ENCODE results near the gene HS3ST4. TPM values are rescaled to one million over a fixed set of nuclear protein-coding genes. Genes with fewer than 3 reads are reported as not detected.

Gene HS3ST4
- total RNA-seq, 2 donors from 2014 or later, result not detected

- Mint-ChIP-seq H3K36me3 (no peaks in the 10 kb centered on the region), H3K9me3 (no peaks in the 10 kb centered on the region), H3K27me3 (peaks cover 3 to 4% of the 10 kb centered on the region in 2 donors), H3K4me1 (ENCODE audit: low read depth in 2 of 2) (peaks cover 5 to 6% of the 10 kb centered on the region in 2 donors), H3K27ac (no peak overlapping the region), H3K4me3 (peak overlapping the region; percentile 2)
- ATAC-seq, result peak in 1 of 2 donors; percentile 79
- no peak for DNase-seq (ENCODE audit: low spot score)
Measured at GRCh38 chr16:25966172-25967097, 274.7 kb downstream of the HS3ST4 start.

GRCh38 chr16:25977121-25977520, 285.4 kb downstream of the HS3ST4 start:
- H3K27me3 Mint-ChIP-seq, result peaks cover 4 to 42% of the 10 kb centered on the region in 2 donors
- ATAC-seq (no peak), DNase-seq (ENCODE audit: low spot score) (no peak)
- H3K4me3 Mint-ChIP-seq, result no peak overlapping the region
- H3K36me3 Mint-ChIP-seq, result no peaks in the 10 kb centered on the region
- H3K4me1 Mint-ChIP-seq (ENCODE audit: low read depth in 2 of 2), result no peaks in the 10 kb centered on the region
- no peak overlapping the region for H3K27ac Mint-ChIP-seq
- H3K9me3 Mint-ChIP-seq, result peaks cover 3% of the 10 kb centered on the region

- peaks cover 4 to 34% of the 10 kb centered on the region in 2 donors for H3K27me3 Mint-ChIP-seq
- no peaks in the 10 kb centered on the region for H3K36me3 Mint-ChIP-seq
- H3K4me1 Mint-ChIP-seq (ENCODE audit: low read depth in 2 of 2), result no peaks in the 10 kb centered on the region
- ATAC-seq (no peak), DNase-seq (ENCODE audit: low spot score) (no peak)
- no peak overlapping the region for H3K4me3 Mint-ChIP-seq
- H3K27ac Mint-ChIP-seq, result no peak overlapping the region
- peaks cover 3% of the 10 kb centered on the region for H3K9me3 Mint-ChIP-seq
Measured at GRCh38 chr16:25978218-25978617, 286.5 kb downstream of the HS3ST4 start.

GRCh38 chr16:25988084-25988483, 296.3 kb downstream of the HS3ST4 start:
- peaks cover 3% of the 10 kb centered on the region for H3K9me3 Mint-ChIP-seq
- DNase-seq (ENCODE audit: low spot score) (no peak), ATAC-seq (no peak)
- no peaks in the 10 kb centered on the region for H3K36me3 Mint-ChIP-seq
- peaks cover 2 to 4% of the 10 kb centered on the region in 2 donors for H3K27me3 Mint-ChIP-seq
- no peak overlapping the region for H3K4me3 Mint-ChIP-seq
- no peak overlapping the region for H3K27ac Mint-ChIP-seq
- no peaks in the 10 kb centered on the region for H3K4me1 Mint-ChIP-seq (ENCODE audit: low read depth in 2 of 2)

GRCh38 chr16:25988882-25989281, 297.1 kb downstream of the HS3ST4 start:
- H3K9me3 Mint-ChIP-seq, result peaks cover 3% of the 10 kb centered on the region
- no peak overlapping the region for H3K27ac Mint-ChIP-seq
- H3K4me3 Mint-ChIP-seq, result no peak overlapping the region
- DNase-seq (ENCODE audit: low spot score), result no peak
- peaks cover 2 to 4% of the 10 kb centered on the region in 2 donors for H3K27me3 Mint-ChIP-seq
- H3K4me1 Mint-ChIP-seq (ENCODE audit: low read depth in 2 of 2), result no peaks in the 10 kb centered on the region
- ATAC-seq, result no peak
- no peaks in the 10 kb centered on the region for H3K36me3 Mint-ChIP-seq

GRCh38 chr16:25996052-25996451, 304.3 kb downstream of the HS3ST4 start:
- no peak for ATAC-seq
- H3K9me3 Mint-ChIP-seq, result no peaks in the 10 kb centered on the region

GRCh38 chr16:26005336-26005735, 313.6 kb downstream of the HS3ST4 start:
- H3K4me3 Mint-ChIP-seq, result no peak overlapping the region
- H3K36me3 Mint-ChIP-seq, result peaks cover 10% of the 10 kb centered on the region
- peaks cover 2 to 19% of the 10 kb centered on the region in 2 donors for H3K27me3 Mint-ChIP-seq
- no peak overlapping the region for H3K27ac Mint-ChIP-seq
- DNase-seq (ENCODE audit: low spot score), result no peak
- peaks cover 6% of the 10 kb centered on the region for H3K9me3 Mint-ChIP-seq
- no peak for ATAC-seq
- H3K4me1 Mint-ChIP-seq (ENCODE audit: low read depth in 2 of 2), result no peaks in the 10 kb centered on the region

More at GRCh38 chr16:25996052-25996451, 304.3 kb downstream of the HS3ST4 start:
- Mint-ChIP-seq H3K27ac (no peak overlapping the region), H3K36me3 (no peaks in the 10 kb centered on the region), H3K4me3 (no peak overlapping the region), H3K27me3 (peaks cover 5 to 8% of the 10 kb centered on the region in 2 donors), H3K4me1 (ENCODE audit: low read depth in 2 of 2) (no peaks in the 10 kb centered on the region)
- DNase-seq (ENCODE audit: low spot score), result no peak

- no peaks in the 10 kb centered on the region for H3K4me1 Mint-ChIP-seq (ENCODE audit: low read depth in 2 of 2)
- H3K9me3 Mint-ChIP-seq, result peaks cover 10% of the 10 kb centered on the region
- peaks cover 0 to 1% of the 10 kb centered on the region in 2 donors for H3K27me3 Mint-ChIP-seq
- H3K4me3 Mint-ChIP-seq, result no peak overlapping the region
- peaks cover 5% of the 10 kb centered on the region for H3K36me3 Mint-ChIP-seq
- ATAC-seq (no peak), DNase-seq (ENCODE audit: low spot score) (no peak)
- H3K27ac Mint-ChIP-seq, result no peak overlapping the region
Measured at GRCh38 chr16:26012376-26012775, 320.6 kb downstream of the HS3ST4 start.

GRCh38 chr16:26015776-26016175, 324.0 kb downstream of the HS3ST4 start:
- peaks cover 16% of the 10 kb centered on the region for H3K9me3 Mint-ChIP-seq
- ATAC-seq, result no peak
- no peak overlapping the region for H3K4me3 Mint-ChIP-seq
- H3K27ac Mint-ChIP-seq, result no peak overlapping the region
- H3K27me3 Mint-ChIP-seq, result peaks cover 11 to 25% of the 10 kb centered on the region in 2 donors
- H3K36me3 Mint-ChIP-seq, result peaks cover 5% of the 10 kb centered on the region
- no peak for DNase-seq (ENCODE audit: low spot score)
- H3K4me1 Mint-ChIP-seq (ENCODE audit: low read depth in 2 of 2), result no peaks in the 10 kb centered on the region

GRCh38 chr16:26016989-26017388, 325.2 kb downstream of the HS3ST4 start:
- peaks cover 11 to 31% of the 10 kb centered on the region in 2 donors for H3K27me3 Mint-ChIP-seq

GRCh38 chr16:26019381-26020242, 327.9 kb downstream of the HS3ST4 start:
- DNase-seq (ENCODE audit: low spot score) (no peak), ATAC-seq (no peak)
- Mint-ChIP-seq H3K4me1 (ENCODE audit: low read depth in 2 of 2) (no peaks in the 10 kb centered on the region), H3K4me3 (no peak overlapping the region), H3K27ac (no peak overlapping the region), H3K36me3 (peaks cover 2% of the 10 kb centered on the region), H3K9me3 (peaks cover 13% of the 10 kb centered on the region), H3K27me3 (peaks cover 11 to 31% of the 10 kb centered on the region in 2 donors)

More at GRCh38 chr16:26016989-26017388, 325.2 kb downstream of the HS3ST4 start:
- peaks cover 5% of the 10 kb centered on the region for H3K36me3 Mint-ChIP-seq
- no peak for ATAC-seq
- DNase-seq (ENCODE audit: low spot score), result no peak
- H3K4me1 Mint-ChIP-seq (ENCODE audit: low read depth in 2 of 2), result no peaks in the 10 kb centered on the region
- H3K4me3 Mint-ChIP-seq, result no peak overlapping the region
- H3K27ac Mint-ChIP-seq, result no peak overlapping the region
- peaks cover 16% of the 10 kb centered on the region for H3K9me3 Mint-ChIP-seq

GRCh38 chr16:26026709-26027450, 335.1 kb downstream of the HS3ST4 start:
- peaks cover 4% of the 10 kb centered on the region for H3K9me3 Mint-ChIP-seq
- ATAC-seq, result no peak
- H3K36me3 Mint-ChIP-seq, result no peaks in the 10 kb centered on the region
- H3K27me3 Mint-ChIP-seq, result peaks cover 0 to 9% of the 10 kb centered on the region in 2 donors
- no peak overlapping the region for H3K4me3 Mint-ChIP-seq
- H3K4me1 Mint-ChIP-seq (ENCODE audit: low read depth in 2 of 2), result no peaks in the 10 kb centered on the region
- no peak for DNase-seq (ENCODE audit: low spot score)
- H3K27ac Mint-ChIP-seq, result no peak overlapping the region

- Mint-ChIP-seq H3K9me3 (peaks cover 4% of the 10 kb centered on the region), H3K4me3 (no peak overlapping the region), H3K36me3 (no peaks in the 10 kb centered on the region), H3K4me1 (ENCODE audit: low read depth in 2 of 2) (no peaks in the 10 kb centered on the region), H3K27ac (no peak overlapping the region), H3K27me3 (peaks cover 0 to 9% of the 10 kb centered on the region in 2 donors)
- ATAC-seq (no peak), DNase-seq (ENCODE audit: low spot score) (no peak)
Measured at GRCh38 chr16:26031286-26031685, 339.5 kb downstream of the HS3ST4 start.

Measured in natural killer cell treated with Interleukin-12 subunit alpha and Interleukin-12 subunit beta and Interleukin-15 and Interleukin-18, amount 100 ng/mL, for 72 hours (primary cell).